ENCODE data around the gene KRTAP5-9.
A peak's percentile ranks its signal among the peaks of the same experiment; 100 is the strongest.
"Not testable (repeated sequence)": the region's sequence is repeated elsewhere in the genome, so short reads cannot be mapped to it uniquely, and the experiment has no call there.

Gene KRTAP5-9

DNA sequence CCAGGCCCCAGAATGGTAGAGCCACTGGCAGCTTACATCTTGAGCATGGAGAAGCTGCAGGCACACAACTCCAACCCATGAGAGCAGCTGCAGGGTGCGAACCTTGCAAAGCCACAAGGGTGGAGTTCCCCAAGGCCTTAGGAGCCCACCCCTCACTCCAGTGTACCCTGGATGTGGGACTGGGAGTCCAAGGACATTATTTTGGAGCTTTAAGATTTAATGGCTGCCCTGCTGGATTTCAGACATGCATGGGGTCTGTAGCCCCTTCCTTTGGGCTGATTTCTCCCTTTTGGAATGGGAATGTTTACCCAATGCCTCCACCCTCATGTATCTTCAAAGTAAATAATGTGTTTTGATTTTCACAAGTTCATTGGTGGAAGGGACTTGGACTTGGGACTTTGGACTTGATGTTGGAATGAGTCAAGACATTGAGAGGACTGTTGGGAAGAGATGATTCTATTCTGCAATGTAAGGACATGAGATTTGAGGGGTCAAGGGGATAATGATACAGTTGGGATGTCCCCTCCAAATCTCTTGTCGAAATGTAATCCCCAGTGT is 22.2 kb upstream of the KRTAP5-9 start:
- Histone ChIP-seq H3K4me2 (no peak overlapping the region), H4K20me1 (no peaks in the 10 kb centered on the region), H3K4me3 (no peak overlapping the region), H3K9ac (no peak overlapping the region), H3K36me3 (peaks cover 0 to 10% (median 3%) of the 10 kb centered on the region in 11 experiments; a peak in 7 of 22 replicates), H3K27ac (no peak overlapping the region), H3K4me1 (peaks cover 0 to 43% (median 25%) of the 10 kb centered on the region in 10 experiments; a peak in 17 of 20 replicates), H3K27me3 (no peaks in the 10 kb centered on the region), H3K9me3 (replicated peaks in 1 of 11) (peaks cover 7 to 16% (median 10%) of the 10 kb centered on the region in 11 experiments; a peak in 16 of 22 replicates)
- TF ChIP-seq Cebpa-rat (IDR thresholded peaks at IDR 0.05) = no peak

- H3K9ac ChIP-seq; H3K9me3 ChIP-seq (replicated peaks in 1 of 11); H3K27me3 ChIP-seq; H4K20me1 ChIP-seq; H3K36me3 ChIP-seq; H3K27ac ChIP-seq; H3K4me3 ChIP-seq: not testable (repeated sequence)
- H3K4me2 ChIP-seq = peak within 1 kb of the TSS in 8 of 11 experiments; percentile 32 to 57 (median 36); a peak in 13 of 22 replicates
- peaks cover 0 to 51% (median 30%) of the 10 kb centered on the region in 10 experiments; a peak in 17 of 20 replicates for H3K4me1 ChIP-seq
Observed at GRCh38 chr11:71526796-71527575, 21.2 kb upstream of the KRTAP5-9 start, which contains the start of gene KRTAP5-7. TSS of gene KRTAP5-7 (plus strand) at chr11:71527267. CDS start at chr11:71527301, 34 bp downstream.

- Histone ChIP-seq H3K36me3 (no peaks in the 10 kb centered on the region), H3K27me3 (no peaks in the 10 kb centered on the region), H3K9me3 (replicated peaks in 1 of 11) (peaks cover 0 to 4% (median 0%) of the 10 kb centered on the region in 11 experiments; a peak in 3 of 22 replicates), H3K27ac (no peak overlapping the region), H3K4me3 (no peak overlapping the region), H3K4me2 (peak overlapping the region in 8 of 11 experiments; percentile 32 to 57 (median 36); a peak in 13 of 22 replicates), H4K20me1 (no peaks in the 10 kb centered on the region; a peak in 1 of 22 replicates), H3K9ac (no peak overlapping the region), H3K4me1 (peaks cover 0 to 51% (median 30%) of the 10 kb centered on the region in 10 experiments; a peak in 17 of 20 replicates)
- TF ChIP-seq Cebpa-rat (IDR thresholded peaks at IDR 0.05) = no peak
Observed at GRCh38 chr11:71527576-71528210, 20.5 kb upstream of the KRTAP5-9 start.

- no peaks in the 10 kb centered on the region for H3K27me3 ChIP-seq
- H3K4me3 ChIP-seq = no peak overlapping the region
- H3K9ac ChIP-seq = peak overlapping the region in 1 of 11 experiments; percentile 39; a peak in 1 of 22 replicates
- TF ChIP-seq Cebpa-rat (IDR thresholded peaks at IDR 0.05) = no peak
- peak overlapping the region; percentile 19 to 63 (median 34); a peak in 21 of 22 replicates for H3K4me2 ChIP-seq
- H3K36me3 ChIP-seq = no peaks in the 10 kb centered on the region
- no peaks in the 10 kb centered on the region for H3K9me3 ChIP-seq (replicated peaks in 1 of 11)
- peaks cover 0 to 51% (median 30%) of the 10 kb centered on the region in 10 experiments; a peak in 17 of 20 replicates for H3K4me1 ChIP-seq
- peak overlapping the region in 1 of 11 experiments; percentile 40; a peak in 1 of 22 replicates for H3K27ac ChIP-seq
- no peaks in the 10 kb centered on the region; a peak in 1 of 22 replicates for H4K20me1 ChIP-seq
Observed at GRCh38 chr11:71530602-71531001, 17.6 kb upstream of the KRTAP5-9 start.

DNA sequence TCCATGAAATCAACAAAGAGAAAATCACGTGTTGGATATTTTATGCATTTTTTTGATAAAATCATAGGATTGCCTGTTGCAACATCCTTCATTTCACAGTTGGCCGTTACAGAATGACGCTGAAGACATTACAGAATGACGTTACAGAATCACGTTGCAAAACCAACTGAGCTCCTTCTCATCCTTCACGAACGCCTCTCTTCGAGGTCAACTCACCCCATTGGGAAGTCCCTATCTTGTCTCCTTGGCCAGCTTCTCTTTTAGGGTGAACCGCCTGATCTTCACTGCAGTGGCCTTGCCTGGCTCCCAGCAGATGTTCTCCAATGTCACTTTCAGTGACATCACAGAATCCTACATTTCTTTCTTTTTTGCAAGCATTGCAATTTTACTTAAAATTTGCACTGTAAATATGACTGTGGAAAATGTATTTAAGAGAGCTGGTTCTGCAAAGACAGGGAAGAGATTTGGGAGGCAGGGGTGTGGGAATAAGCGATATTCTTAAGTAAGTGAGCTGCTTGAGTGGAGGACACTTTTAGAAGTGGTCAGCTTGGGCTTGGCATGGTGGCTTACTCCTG is 16.1 kb upstream of the KRTAP5-9 start:
- Histone ChIP-seq H3K4me2 (no peak overlapping the region), H3K27ac (no peak overlapping the region), H4K20me1 (no peaks in the 10 kb centered on the region; a peak in 1 of 22 replicates), H3K36me3 (no peaks in the 10 kb centered on the region), H3K4me3 (no peak overlapping the region), H3K27me3 (no peaks in the 10 kb centered on the region), H3K4me1 (peaks cover 0 to 46% (median 27%) of the 10 kb centered on the region in 10 experiments; a peak in 17 of 20 replicates), H3K9me3 (replicated peaks in 1 of 11) (no peaks in the 10 kb centered on the region), H3K9ac (no peak overlapping the region)
- no peak for TF ChIP-seq Cebpa-rat (IDR thresholded peaks at IDR 0.05)

- not testable (repeated sequence) for H3K27ac ChIP-seq; H3K27me3 ChIP-seq; H3K9me3 ChIP-seq (replicated peaks in 1 of 11); H4K20me1 ChIP-seq; H3K9ac ChIP-seq; H3K4me2 ChIP-seq; H3K4me3 ChIP-seq; H3K36me3 ChIP-seq
- peaks cover 0 to 35% (median 28%) of the 10 kb centered on the region in 10 experiments; a peak in 17 of 20 replicates for H3K4me1 ChIP-seq
Observed at GRCh38 chr11:71534711-71535608, 13.3 kb upstream of the KRTAP5-9 start.

GRCh38 chr11:71535825-71536224 is 12.4 kb upstream of the KRTAP5-9 start:
- peaks cover 0 to 6% (median 0%) of the 10 kb centered on the region in 11 experiments; a peak in 1 of 22 replicates for H3K36me3 ChIP-seq

DNA sequence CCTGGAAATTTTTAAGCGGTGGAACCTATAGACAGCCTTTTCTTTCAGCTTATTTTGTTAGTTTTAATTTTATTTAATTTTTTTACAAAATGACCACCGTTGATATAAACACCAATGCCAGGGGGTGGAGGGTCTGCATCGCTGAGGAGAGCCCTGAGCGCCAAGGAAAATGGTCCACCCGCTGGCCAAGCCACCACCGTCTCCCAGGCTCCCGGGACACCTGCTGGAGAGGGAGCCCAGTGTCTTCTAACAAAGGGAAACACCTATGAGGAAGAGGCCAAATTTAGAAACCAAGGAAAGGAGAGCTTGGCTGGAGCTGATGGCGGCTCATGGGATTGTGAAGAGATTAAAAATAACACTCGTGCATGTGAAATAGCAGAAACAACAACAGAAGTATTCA is 10.7 kb upstream of the KRTAP5-9 start:
- Histone ChIP-seq H3K4me3 (no peak overlapping the region), H3K4me2 (peak overlapping the region in 8 of 11 experiments; percentile 20 to 60 (median 46); a peak in 12 of 22 replicates), H3K27ac (no peak overlapping the region), H3K9ac (no peak overlapping the region), H4K20me1 (no peaks in the 10 kb centered on the region), H3K4me1 (peaks cover 7 to 29% (median 25%) of the 10 kb centered on the region in 10 experiments), H3K27me3 (no peaks in the 10 kb centered on the region), H3K9me3 (replicated peaks in 1 of 11) (peaks cover 18 to 30% (median 23%) of the 10 kb centered on the region in 11 experiments), H3K36me3 (peaks cover 0 to 6% (median 0%) of the 10 kb centered on the region in 11 experiments; a peak in 2 of 22 replicates)
- no peak for TF ChIP-seq Cebpa-rat (IDR thresholded peaks at IDR 0.05)

More at GRCh38 chr11:71535825-71536224, 12.4 kb upstream of the KRTAP5-9 start:
- H3K27ac ChIP-seq = no peak overlapping the region
- H3K9me3 ChIP-seq (replicated peaks in 1 of 11) = peaks cover 8 to 17% (median 12%) of the 10 kb centered on the region in 11 experiments
- peaks cover 0 to 27% (median 20%) of the 10 kb centered on the region in 10 experiments; a peak in 16 of 20 replicates for H3K4me1 ChIP-seq
- no peak overlapping the region for H3K4me2 ChIP-seq
- no peaks in the 10 kb centered on the region; a peak in 1 of 22 replicates for H4K20me1 ChIP-seq
- no peaks in the 10 kb centered on the region for H3K27me3 ChIP-seq
- no peak overlapping the region for H3K4me3 ChIP-seq
- no peak overlapping the region for H3K9ac ChIP-seq
- TF ChIP-seq Cebpa-rat (IDR thresholded peaks at IDR 0.05) = no peak

DNA sequence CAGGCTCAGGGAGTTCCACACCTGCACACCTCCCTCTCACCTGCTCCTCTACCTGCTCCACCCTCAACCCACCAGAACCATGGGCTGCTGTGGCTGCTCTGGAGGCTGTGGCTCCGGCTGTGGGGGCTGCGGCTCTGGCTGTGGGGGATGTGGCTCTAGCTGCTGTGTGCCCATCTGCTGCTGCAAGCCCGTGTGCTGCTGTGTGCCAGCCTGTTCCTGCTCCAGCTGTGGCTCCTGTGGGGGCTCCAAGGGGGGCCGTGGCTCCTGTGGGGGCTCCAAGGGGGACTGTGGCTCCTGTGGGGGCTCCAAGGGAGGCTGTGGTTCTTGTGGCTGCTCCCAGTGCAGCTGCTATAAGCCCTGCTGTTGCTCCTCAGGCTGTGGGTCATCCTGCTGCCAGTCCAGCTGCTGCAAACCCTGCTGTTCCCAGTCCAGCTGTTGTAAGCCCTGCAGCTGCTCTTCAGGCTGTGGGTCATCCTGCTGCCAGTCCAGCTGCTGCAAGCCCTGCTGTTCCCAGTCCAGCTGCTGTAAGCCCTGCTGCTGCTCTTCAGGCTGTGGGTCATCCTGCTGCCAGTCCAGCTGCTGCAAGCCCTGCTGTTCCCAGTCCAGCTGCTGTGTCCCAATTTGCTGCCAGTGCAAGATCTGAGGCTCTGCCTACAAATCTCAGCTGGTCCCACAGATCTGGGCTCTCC is 10.1 kb upstream of the KRTAP5-9 start, which contains the start of gene KRTAP5-8:
Gene KRTAP5-8, plus strand, starts transcription at position 49 of the 689 bp plus-strand sequence. Its CDS starts 31 bp downstream, at position 80.
- H3K9ac ChIP-seq, H3K4me3 ChIP-seq, H3K36me3 ChIP-seq, H3K27ac ChIP-seq, H4K20me1 ChIP-seq, H3K27me3 ChIP-seq: not testable (repeated sequence)
- H3K4me1 ChIP-seq = peaks cover 13 to 35% (median 31%) of the 10 kb centered on the region in 10 experiments
- peaks cover 18 to 30% (median 23%) of the 10 kb centered on the region in 11 experiments for H3K9me3 ChIP-seq (replicated peaks in 1 of 11)
- peak within 1 kb of the TSS in 8 of 11 experiments; percentile 20 to 60 (median 46); a peak in 13 of 22 replicates for H3K4me2 ChIP-seq
